Esophagus muscularis mucosa (tissue), 4 donors: ENCODE results near the gene SLC2A1. TPM values are rescaled to one million over a fixed set of nuclear protein-coding genes. Genes with fewer than 3 reads are reported as not detected.

ENCODE experiments used
- DNase-seq: peaks from one replicate; pipeline ENCODE4 v3.0.0-alpha.2; 2017; ENCODE audit errors: extremely low spot score
- H3K27ac ChIP-seq, 4 donors: fragments of 200-600 bp; sonication (generic); replicated peaks in 1 of 4; 1 replicate in 3 of 4; 2 replicates in 1 of 4; pipeline ENCODE4 v1.5.1; 2016 to 2019; ENCODE audit warnings: mild to moderate bottlenecking in 1 of 4
- H3K27me3 ChIP-seq, 4 donors: fragments of 200-600 bp; sonication (generic); one replicate each; pipeline versions ENCODE4 v1.5.1 to v1.6.0; 2016 to 2019
- H3K36me3 ChIP-seq, 4 donors: fragments of 200-600 bp; sonication (generic); one replicate each; pipeline ENCODE4 v1.5.1; 2016 to 2019
- H3K4me1 ChIP-seq, 4 donors: fragments of 200-600 bp; sonication (generic); one replicate each; pipeline ENCODE4 v1.5.1; 2016 to 2019
- H3K4me3 ChIP-seq, 4 donors: fragments of 200-600 bp; sonication (generic); 1 replicate in 2 of 4; 2 replicates in 2 of 4; pipeline ENCODE4 v1.5.1; 2016 to 2019; ENCODE audit warnings: mild to moderate bottlenecking in 4 of 4, moderate library complexity in 1 of 4
- H3K9me3 ChIP-seq, 4 donors: fragments of 200-600 bp; sonication (generic); 1 replicate in 3 of 4; 2 replicates in 1 of 4; pipeline ENCODE4 v1.5.1; 2016 to 2019
- EP300 ChIP-seq: sonication (generic); formaldehyde crosslinking; IDR thresholded peaks from one replicate; pipeline ENCODE4 v1.6.1; 2017; ENCODE audit warnings: antibody characterized with exemption
- POLR2A ChIP-seq: fragments of 450-650 bp; IDR thresholded peaks from one replicate; pipeline ENCODE4 v1.6.1; 2017; ENCODE audit warnings: antibody characterized with exemption, moderate library complexity, mild to moderate bottlenecking, low read depth
- POLR2AphosphoS5 ChIP-seq, 2 donors: sonication (generic); formaldehyde crosslinking; IDR thresholded peaks; one replicate each; pipeline ENCODE4 v1.6.1; 2017; ENCODE audit warnings: antibody characterized with exemption in 2 of 2
- WGBS: methylation state at CpG from one replicate; pipeline ENCODE4 v1.1.5; 2018; 5-methylcytosine and 5-hydroxymethylcytosine counted together
- intact Hi-C: fragments of 100-400 bp; cut with DNase I; formaldehyde crosslinking; loops from one replicate; pipeline ENCODE4 v1.15.1; 2023
- total RNA-seq, 4 donors: library from RNA; depleted of rRNA; stranded (reverse); fragments of >200 nt; gene quantifications; one replicate each; pipeline versions ENCODE4 v1.1.0 to v1.2.1, GENCODE V29; 2016
- TF ChIP-seq, protein P1 (sequence below), 3 experiments: fragments of 200-600 bp in 2 of 3; fragments of 450-650 bp in 1 of 3; sonication (generic) in 2 of 3; IDR thresholded peaks; one replicate each; pipeline ENCODE4 v1.5.1; 2017 to 2019; ENCODE audit warnings: antibody characterized with exemption in 3 of 3, mild to moderate bottlenecking in 2 of 3, moderate library complexity in 1 of 3

The SLC2A1 gene
- total RNA-seq, 4 donors from 2014 or later: 17.4 to 63.6 (median 31.8) TPM

DNA sequence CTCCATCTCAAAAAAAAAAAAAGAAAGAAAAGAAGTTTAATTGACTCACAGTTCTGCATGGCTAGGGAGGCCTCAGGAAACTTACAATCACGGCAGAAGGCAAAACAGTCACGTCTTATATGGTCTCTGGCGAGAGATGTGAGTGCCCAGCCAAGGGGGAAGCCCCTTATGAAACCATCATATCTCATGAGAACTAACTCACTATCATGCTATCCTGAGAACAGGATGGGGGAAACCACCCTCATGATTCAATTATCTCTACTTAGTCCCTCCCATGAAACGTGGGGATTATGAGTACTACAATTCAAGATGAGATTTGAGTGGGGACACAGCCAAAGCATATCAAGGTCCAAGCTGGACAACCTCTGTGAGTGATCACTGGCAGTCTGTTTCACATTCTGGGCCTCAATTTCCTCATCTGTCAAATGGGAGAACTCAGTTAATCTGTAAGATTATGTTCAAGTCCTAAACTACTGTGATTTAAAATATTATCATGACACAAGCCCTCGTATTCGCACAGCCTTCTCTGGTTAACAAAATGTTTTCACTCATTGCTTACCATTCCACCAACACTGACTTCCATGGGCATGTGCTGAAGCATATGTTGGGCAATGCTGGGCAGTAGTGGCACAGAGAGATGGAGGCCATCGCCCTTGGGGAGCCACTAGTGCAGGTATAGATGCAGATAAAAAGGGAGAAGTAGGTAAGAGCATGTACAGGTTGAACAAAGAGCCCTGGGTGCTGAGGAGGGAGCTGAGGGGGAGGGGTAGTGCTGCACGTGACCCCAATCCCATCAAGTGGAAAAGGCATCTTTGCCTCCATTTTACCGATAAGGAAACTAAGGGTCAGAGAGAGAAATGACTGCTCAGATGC lies 46.2 kb upstream of the SLC2A1 start:
- intact Hi-C loops: no loop called here
- no peak overlapping the region for H3K27ac ChIP-seq
- H3K4me3 ChIP-seq: no peak overlapping the region
- H3K4me1 ChIP-seq: no peaks in the 10 kb centered on the region
- WGBS: 82% methylated on average over 9 of the region's 9 CpGs
- DNase-seq: no peak
- no peaks in the 10 kb centered on the region for H3K36me3 ChIP-seq
- H3K9me3 ChIP-seq: no peaks in the 10 kb centered on the region
- H3K27me3 ChIP-seq: peaks cover 0 to 38% (median 8%) of the 10 kb centered on the region in 4 donors
- TF ChIP-seq POLR2AphosphoS5 (IDR thresholded peaks at IDR 0.05) (no peak), POLR2A (no peak), EP300 (no peak)
- TF ChIP-seq, protein P1, sequence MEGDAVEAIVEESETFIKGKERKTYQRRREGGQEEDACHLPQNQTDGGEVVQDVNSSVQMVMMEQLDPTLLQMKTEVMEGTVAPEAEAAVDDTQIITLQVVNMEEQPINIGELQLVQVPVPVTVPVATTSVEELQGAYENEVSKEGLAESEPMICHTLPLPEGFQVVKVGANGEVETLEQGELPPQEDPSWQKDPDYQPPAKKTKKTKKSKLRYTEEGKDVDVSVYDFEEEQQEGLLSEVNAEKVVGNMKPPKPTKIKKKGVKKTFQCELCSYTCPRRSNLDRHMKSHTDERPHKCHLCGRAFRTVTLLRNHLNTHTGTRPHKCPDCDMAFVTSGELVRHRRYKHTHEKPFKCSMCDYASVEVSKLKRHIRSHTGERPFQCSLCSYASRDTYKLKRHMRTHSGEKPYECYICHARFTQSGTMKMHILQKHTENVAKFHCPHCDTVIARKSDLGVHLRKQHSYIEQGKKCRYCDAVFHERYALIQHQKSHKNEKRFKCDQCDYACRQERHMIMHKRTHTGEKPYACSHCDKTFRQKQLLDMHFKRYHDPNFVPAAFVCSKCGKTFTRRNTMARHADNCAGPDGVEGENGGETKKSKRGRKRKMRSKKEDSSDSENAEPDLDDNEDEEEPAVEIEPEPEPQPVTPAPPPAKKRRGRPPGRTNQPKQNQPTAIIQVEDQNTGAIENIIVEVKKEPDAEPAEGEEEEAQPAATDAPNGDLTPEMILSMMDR (IDR thresholded peaks at IDR 0.05): no peak

DNA sequence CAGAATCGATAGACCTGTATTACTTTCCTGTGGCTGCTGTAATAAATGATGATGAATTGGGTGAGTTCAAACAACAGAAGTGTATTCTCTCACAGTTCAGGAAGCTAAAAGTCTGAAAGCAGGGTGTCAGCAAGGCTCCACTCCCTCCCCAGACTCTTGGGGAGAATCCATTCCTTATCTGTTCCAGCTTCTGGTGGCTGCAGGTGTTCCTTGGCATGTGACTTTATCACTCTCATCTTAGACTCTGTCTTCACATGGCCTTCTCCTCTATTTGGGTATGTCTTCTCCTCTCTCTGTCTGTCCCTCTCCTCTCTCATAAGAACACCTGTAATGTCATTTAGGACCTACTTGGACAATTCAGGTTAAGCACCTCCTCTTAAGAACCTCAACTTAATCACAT lies 44.1 kb upstream of the SLC2A1 start:
- Histone ChIP-seq H3K36me3 (no peaks in the 10 kb centered on the region), H3K4me1 (no peaks in the 10 kb centered on the region), H3K4me3 (no peak overlapping the region), H3K9me3 (no peaks in the 10 kb centered on the region), H3K27me3 (peaks cover 0 to 28% (median 7%) of the 10 kb centered on the region in 4 donors), H3K27ac (no peak overlapping the region)
- intact Hi-C loops: no loop called here
- no peak for DNase-seq
- 100% methylated on average over 1 of the region's 1 CpG for WGBS
- TF ChIP-seq POLR2A (no peak), EP300 (no peak), POLR2AphosphoS5 (IDR thresholded peaks at IDR 0.05) (no peak)
- TF ChIP-seq, protein P1 (IDR thresholded peaks at IDR 0.05): no peak

DNA sequence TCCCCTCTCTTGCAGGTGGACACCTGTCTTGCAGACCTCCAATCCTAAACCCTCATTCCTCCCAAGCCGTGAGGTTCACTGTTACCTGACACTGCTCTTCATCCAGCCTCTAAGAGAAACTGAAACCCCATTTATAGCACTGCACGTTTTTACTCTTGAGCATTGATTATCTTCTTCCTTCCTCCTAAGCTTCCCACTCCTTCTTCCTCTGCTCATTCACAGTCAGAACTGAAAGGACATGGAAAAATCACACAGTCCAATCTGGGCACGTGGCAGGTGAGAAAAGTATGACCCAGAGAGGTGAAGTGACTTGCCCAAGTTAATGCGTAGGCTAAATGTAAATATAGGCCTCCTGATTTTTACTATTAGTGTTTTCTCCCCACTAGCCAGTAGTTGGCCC lies 43.4 kb upstream of the SLC2A1 start:
- no peaks in the 10 kb centered on the region for H3K4me1 ChIP-seq
- DNase-seq: no peak
- H3K27ac ChIP-seq: no peak overlapping the region
- TF ChIP-seq EP300: no peak
- TF ChIP-seq, protein P1 (IDR thresholded peaks at IDR 0.05): no peak
- TF ChIP-seq POLR2A: no peak
- TF ChIP-seq POLR2AphosphoS5 (IDR thresholded peaks at IDR 0.05): no peak
- no peak overlapping the region for H3K4me3 ChIP-seq
- H3K9me3 ChIP-seq: no peaks in the 10 kb centered on the region
- WGBS: 80% methylated on average over 4 of the region's 4 CpGs
- peaks cover 0 to 21% (median 2%) of the 10 kb centered on the region in 4 donors for H3K27me3 ChIP-seq
- no peaks in the 10 kb centered on the region for H3K36me3 ChIP-seq
- intact Hi-C loops: no loop called here

DNA sequence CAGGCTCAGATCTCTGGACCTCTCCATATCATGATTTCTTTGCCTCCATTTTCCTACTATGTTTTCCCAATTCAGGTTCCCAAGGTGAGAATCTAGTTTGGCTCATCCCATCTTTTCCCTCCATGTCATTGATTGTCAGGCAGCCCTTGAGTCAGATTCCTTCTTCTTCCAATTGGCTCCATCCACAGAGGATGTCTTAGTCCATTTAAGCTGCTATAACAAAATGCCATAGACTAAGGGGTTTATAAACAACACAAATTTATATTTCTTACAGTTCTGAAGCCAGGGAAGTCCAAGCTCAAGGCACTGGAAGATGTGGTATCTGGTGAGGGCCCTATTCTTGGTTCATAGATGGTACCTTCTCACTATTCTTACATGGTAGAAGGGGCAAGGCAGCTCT lies 42.8 kb upstream of the SLC2A1 start:
- no peak overlapping the region for H3K4me3 ChIP-seq
- H3K27ac ChIP-seq: no peak overlapping the region
- H3K27me3 ChIP-seq: peaks cover 0 to 16% (median 0%) of the 10 kb centered on the region in 4 donors
- intact Hi-C loops: no loop called here
- H3K9me3 ChIP-seq: no peaks in the 10 kb centered on the region
- H3K4me1 ChIP-seq: no peaks in the 10 kb centered on the region
- TF ChIP-seq, protein P1 (IDR thresholded peaks at IDR 0.05): no peak
- TF ChIP-seq POLR2A: no peak
- TF ChIP-seq EP300: no peak
- no peak for TF ChIP-seq POLR2AphosphoS5 (IDR thresholded peaks at IDR 0.05)
- H3K36me3 ChIP-seq: no peaks in the 10 kb centered on the region
- DNase-seq: no peak
